ENCODE measurements around the gene LCE7A.

LCE7A gene, protein sequence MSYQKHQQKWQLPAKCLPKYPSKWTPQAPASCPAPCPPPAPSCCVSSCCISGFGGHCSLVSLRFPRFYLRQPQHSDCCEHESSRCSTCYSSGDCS

DNA sequence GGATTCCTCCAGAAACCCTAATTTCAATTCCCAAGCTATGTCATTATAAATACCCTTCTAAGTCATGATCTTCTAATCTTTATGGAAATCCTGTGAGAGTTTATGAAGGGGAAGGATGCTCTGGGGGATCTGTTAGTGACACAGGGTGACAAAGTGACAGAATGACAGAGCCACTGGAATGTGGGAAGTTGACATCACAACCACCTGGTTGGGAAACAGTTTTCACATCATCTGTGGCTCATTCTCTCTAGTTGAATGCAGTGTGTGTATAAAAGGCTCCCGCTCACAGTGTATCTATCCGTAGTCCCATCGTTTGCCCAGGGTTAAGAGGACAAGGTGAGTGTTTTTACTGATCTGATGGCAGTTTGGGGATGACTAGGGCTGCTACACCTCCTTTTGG lies at the start of gene LCE7A:
Gene LCE7A (plus strand): TSS at position 301 of the 400 bp plus-strand sequence. CDS start 702 bp downstream, outside the sequence.
- no peak for DNase-seq (ENCODE audit: low read depth in 2 of 2)

DNA sequence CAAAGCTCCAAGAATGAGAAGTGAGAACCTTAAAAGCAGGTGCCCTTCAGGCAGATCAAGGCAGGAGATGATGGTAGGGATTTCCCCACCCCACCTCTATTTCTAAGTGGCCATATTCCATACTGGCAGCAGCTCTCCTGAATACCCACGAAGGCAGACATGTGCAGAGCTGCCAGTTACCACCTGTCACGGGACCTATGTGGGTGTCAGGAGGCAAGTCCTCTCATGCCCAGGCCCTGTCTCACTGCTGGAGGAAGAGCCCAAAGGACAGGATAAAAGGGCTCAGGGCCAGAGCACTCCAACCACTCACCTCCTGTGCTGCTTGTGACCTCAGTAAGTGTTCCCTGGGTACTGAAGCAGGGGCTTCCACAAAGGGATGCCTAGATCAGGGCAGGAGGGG lies 48.7 kb upstream of the LCE7A start:
- no peak for DNase-seq (ENCODE audit: low read depth in 2 of 2)

DNA sequence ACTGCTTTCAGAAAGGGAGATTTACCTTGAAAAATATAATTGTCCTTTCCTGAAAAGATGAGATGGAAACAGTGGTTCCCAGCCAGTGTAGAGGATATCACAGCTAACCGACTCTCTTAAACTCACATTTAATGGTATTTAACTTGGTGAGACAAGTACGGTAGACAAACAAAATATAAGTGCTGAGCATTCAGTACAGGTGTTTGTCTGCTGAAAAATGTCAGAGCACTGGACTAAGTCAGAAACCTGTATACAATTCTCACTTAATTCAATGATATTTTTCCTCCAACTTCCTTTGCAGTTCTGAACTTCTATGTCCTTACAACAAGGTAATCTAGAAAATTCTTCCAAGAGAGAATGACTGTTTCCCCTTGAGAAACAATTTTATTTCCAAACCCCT lies 48.1 kb upstream of the LCE7A start, which contains the start of gene LCE1B:
Gene LCE1B (plus strand): TSS at position 301 of the 400 bp plus-strand sequence. CDS start 476 bp downstream, outside the sequence.
- DNase-seq (ENCODE audit: low read depth in 2 of 2): no peak

DNA sequence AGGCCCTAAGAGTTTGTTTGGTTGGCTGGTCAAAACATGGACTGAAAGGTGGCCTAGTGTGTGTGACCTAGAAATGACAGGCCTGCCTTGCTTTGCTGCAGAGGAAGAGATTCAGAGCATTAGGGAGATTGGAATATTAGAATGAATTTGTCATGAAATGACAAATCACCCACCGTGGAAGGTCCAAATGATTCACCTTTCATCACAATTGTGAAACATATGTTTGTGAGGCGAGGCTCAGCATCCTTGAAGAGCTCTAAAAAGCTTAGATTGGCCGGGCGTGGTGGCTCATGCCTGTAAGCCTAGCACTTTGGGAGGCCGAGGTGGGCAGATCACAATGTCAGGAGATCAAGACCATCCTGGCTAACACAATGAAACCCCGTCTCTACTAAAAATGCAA lies 42.5 kb upstream of the LCE7A start:
- no peak for DNase-seq (ENCODE audit: low read depth in 2 of 2)

DNA sequence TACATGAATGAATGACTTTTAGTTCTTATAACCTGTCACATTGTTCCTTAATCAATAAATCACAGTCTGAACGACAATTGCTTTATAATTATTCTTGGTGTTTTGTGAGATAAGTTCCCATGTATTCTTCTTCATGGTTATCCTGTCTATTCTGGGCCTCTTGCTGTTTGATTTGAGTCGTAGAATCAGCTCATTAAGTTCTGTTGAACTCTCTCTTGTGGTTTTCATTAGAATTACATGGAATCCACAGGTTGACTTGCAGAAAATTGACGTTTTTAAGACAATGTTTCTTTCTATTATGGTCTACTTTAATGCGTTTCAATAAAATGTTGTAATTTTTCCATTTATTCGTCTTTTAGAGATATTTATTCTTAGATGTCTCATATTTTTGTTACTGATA lies 36.5 kb upstream of the LCE7A start:
- DNase-seq (ENCODE audit: low read depth in 2 of 2): no peak

DNA sequence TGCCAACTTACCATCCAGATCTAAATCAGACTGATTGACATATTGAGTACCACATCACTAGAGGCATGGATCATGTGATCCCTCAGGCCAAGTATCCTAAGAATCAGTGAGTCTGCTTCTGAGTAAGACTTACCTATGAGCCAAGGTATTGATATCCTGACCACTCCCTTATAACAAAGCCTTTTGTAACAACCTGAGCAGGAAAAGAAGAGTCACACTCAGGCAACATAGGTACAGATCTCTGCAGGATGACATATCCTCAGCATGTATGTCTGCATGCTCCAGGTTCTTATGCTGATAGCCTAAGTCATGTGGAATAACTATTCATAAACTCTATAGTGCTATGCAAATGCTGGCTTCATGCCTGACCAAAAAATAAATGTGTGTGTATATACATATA lies 34.8 kb upstream of the LCE7A start:
- DNase-seq (ENCODE audit: low read depth in 2 of 2): no peak

DNA sequence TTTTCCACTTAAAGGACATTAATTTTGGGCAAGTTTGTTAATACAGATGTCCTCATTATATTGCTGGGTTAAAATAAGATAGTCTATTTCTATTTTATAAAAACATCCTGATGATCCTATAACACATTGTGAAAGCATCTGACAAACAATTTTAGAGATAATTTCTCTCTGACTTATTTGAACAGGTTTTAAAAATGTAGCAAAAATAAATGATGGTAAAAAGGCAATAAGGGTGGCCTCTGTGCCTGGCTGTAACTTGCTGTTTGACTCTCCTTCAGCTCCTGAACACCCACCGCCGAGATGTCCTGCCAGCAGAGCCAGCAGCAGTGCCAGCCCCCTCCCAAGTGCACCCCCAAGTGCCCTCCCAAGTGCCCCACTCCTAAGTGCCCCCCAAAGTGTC lies 32.6 kb upstream of the LCE7A start, which contains the start of gene LCE1A:
Gene LCE1A (plus strand): TSS at position 301 of the 400 bp plus-strand sequence. CDS start 0 bp downstream, at position 301.
- no peak for DNase-seq (ENCODE audit: low read depth in 2 of 2)

DNA sequence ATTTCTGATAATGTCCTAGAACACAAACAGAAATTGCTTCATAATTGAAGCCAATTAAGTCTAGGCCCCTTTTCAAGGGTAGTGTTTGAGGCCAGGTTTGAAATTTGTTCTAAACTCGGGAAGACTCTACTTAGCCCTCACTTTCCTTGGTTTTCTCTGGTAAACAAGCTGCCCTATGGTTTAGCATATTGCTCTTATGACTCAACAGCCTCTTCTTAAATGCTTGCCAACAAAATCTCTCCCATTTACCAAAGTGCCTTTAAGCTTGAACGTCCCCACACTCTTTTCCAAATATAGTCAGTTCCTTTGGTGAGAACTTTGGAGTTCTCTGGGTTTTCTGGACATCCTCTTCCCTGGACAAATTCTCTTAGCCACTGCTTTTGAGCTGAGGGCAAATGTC lies 22.9 kb upstream of the LCE7A start:
- DNase-seq (ENCODE audit: low read depth in 2 of 2): no peak

DNA sequence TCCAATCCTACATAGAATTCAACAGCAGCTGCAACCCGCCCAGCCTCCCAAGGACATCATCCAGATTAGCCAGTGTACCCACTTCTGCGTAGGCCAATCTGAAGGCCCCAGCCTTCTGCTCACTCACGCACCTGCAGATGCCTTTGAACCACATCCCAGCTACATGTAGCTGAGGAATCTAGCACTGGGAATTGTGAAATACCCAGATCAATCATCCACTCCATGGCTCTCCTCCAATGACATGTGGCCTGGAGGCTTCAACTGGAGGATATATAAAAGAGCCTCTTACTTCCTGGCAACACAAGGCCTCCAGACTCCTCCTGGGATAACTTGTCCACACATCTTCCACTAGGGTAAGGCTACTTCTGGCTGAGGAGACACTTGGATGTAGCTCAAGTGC lies 17.2 kb upstream of the LCE7A start, which contains the start of gene LCE6A:
Gene LCE6A (plus strand): TSS at position 301 of the 400 bp plus-strand sequence. CDS start 665 bp downstream, outside the sequence.
- no peak for DNase-seq (ENCODE audit: low read depth in 2 of 2)

DNA sequence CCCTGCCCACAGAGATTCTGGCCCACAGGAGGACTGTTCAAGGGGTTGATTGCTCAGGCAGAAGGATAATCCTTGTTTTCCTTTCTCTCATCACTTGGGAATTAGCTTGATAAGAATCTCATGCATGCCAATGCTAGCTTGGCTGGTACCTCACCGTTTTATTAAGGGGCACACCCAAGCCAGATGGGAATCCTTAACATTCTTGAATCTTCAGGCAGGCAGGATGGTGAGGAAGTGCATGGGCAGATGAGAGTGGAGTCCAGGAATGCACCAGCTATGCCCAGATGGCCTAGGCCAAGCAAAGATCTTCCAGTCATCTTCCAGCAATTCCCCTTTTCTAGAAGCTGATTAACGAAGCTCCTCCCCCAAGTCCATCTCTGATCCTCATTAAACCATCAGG lies 4.1 kb upstream of the LCE7A start:
- DNase-seq (ENCODE audit: low read depth in 2 of 2): no peak

DNA sequence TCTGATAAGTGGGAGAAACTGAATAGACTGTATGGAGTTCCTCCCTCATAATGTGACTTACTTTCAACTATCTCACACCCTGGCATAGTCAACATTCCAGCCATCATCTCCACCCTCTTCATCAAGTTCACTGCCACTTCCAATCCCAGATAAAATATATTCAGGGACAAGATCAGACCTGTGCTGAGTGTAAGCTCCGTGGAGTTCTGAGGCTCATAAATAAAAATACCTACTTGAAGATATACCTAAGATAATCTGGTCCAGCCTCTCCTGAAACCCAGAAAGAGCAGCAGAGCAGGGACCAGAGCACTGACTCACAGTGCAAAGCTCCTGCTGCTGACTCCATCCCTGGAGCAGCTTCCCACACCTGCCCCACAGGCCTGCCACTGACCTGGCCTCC lies 1.7 kb upstream of the LCE7A start:
- DNase-seq (ENCODE audit: low read depth in 2 of 2): no peak

DNA sequence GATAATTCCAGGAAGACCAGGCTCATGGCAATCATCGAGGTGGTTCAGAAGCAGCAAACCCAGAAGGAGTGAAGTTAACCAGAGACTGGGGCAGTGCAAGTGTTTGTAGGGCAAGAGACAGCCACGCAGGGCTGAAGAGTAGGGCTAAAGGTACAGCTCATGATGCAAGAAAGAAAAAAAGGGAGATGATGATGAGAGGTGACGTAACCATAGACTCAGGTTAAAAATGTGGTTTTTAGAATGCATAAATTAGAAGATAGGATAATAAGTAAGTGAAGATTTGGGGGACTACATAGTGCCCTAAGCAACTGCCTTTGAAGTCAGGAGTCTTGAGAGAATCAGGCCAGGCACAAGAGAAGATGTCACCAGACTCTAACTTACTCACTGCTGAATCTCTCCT lies 333 bp downstream of the LCE7A start:
- DNase-seq (ENCODE audit: low read depth in 2 of 2): no peak

DNA sequence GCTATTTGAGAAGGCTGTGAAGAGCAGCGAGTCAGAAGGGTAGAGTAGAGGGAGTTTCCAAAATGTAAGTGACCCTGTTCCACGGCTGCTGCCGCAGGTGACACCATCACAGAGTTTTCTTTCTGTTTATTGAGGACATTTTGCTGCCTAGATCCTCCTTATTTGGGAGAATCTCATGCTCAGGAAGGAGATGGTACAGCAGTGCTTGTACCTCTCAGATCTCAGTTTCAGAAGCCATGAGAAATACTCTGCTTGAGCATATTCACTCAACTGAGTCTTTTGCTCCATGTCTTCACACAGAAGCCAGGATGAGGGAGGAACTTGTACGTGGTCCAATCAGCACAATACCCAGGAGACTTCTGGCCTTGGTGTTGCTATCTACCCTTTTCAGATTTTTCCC lies 1.6 kb downstream of the LCE7A start:
- no peak for DNase-seq (ENCODE audit: low read depth in 2 of 2)

DNA sequence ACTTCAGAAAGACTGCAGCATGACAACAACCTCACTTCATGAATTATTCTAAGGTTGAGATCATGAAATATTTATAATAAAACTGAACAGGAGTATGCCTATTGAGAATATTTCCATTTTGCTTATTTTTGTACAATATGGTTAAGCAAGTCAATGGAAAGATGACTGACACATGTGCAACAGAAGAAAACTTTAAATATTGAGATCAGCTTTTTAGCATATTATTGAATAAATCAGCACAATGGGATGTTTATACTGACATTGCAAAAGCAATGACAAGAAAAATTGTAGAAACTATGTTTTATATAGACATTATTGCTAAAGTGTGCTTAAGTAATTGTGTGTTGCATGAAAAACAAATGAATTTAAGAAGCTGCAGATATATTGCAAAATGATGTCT lies 4.6 kb downstream of the LCE7A start:
- DNase-seq (ENCODE audit: low read depth in 2 of 2): no peak

DNA sequence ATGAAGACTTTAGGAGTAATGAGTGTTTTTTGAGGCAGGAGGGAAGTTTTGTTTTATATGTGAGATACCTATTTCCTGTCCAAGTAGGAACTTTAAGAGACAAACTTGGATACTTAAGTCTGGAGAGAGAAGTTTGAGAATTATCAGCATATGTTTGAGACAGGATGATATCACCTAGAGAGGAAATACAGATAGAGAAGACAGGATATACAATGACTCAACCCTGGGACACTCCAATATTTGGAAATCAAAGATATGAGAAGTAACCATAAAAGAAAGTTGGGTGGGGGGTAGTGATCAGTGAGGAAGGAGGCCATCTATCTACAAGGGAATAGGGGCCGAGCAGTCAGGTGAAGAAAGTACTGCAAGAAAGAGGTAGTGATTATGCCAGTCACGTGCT lies 6.5 kb downstream of the LCE7A start:
- DNase-seq (ENCODE audit: low read depth in 2 of 2): no peak

DNA sequence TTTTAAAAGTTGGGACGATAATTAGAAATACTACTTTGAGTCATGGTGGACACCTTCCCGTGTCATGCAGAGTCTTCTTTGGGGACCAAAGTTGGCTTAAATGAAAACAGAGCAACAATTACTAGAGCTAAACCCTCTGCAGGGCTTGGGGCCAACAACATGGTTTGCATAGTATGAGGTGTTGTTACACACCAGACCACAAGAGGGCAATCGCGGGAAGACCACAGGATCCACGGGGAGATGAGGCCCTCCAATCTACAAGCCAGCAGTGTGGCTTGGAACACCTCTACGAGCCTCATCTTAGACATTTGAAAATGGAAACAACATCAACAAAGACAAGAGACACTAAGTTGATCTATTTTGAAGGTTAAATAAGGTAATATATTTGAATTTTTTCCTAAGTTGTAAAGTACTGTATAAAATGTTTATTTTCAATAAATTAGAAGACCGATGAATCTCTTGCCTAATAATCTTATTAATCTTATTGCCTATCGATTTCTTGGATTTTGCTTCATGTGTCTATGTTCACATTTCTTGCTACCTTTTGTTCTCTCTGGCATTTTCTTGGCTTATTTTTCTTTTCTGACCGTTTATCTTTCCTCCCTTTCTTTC lies 10.1 kb downstream of the LCE7A start:
- peak; percentile 13 to 36 for DNase-seq (ENCODE audit: low read depth in 2 of 2)

DNA sequence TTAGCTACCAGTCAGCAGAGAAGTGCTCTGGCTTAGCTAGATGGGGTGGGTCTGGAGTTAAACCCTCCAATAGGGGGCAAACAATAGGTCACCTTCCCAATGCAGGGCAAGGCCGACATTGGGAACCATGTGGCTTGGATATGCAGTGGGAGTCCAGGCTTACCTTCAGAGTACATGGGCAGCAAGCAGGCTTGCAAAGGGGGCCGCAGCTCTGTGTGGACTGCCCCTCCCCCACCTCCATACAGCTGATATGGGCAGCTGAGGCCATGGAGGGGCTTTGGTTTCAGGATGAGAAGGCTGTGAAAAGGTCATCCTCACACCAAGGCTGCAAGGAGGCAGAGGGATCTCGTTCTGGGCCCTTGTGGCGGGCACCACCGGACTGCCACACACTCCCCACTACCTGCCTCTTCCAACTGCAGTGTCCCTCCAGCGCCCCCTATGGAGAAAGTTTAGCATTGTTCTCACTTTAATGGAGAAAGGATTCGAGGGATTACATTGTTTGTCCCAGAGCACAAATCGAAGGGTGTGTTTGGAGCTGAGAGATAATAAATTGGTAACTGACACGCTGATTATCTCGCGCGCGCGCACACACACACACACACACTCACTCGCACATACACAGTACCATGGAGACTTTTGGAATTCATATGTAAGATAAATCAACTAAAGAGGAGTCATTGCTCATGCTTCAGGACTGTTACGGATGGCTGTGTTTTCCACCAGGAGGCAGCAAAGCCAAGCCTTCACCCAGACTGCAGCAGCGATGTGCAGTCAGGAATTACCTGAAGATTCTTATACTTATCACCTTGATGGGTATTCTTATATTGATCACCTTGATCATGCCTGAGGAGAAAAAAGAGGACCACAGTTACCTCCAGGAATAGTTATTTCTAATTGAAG lies 11.3 kb downstream of the LCE7A start:
- DNase-seq (ENCODE audit: low read depth in 2 of 2): no peak

DNA sequence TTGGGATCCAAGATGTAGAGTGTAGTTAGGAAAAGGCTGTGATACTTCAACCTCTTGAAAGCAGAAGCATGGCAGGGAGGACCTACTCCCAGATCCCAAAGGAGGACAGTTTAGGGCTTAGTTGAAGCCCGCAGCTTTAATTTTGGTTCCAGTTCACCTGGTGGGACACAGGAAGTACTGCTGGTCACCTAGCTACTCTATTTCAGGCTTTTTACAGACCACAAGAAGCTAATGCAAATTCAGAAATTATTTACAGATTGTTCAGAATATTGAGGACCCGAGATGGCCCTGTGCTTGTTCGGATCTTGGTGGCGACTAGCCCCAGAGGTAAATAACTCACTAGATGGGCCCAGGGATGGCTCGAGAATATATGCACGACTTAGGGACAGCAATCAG lies 11.9 kb downstream of the LCE7A start:
- no peak for DNase-seq (ENCODE audit: low read depth in 2 of 2)

DNA sequence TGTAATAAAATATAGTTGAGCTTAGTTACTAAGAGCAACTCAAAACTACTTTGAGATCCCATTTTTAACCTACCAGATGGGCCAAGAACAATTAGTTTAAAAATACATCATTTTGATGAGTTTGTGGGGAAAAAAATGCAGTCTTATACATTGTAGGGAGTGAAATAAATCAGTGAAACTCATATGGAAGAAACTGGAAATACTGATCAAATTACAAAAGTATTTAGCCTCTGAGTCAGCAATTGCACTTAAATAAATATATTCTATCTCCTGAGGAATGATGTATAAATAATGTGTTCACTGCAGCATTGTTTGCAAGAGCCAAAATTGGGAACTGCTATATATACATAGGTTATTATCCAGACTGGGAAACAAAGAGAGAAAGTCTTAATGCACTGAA lies 13.7 kb downstream of the LCE7A start:
- no peak for DNase-seq (ENCODE audit: low read depth in 2 of 2)

DNA sequence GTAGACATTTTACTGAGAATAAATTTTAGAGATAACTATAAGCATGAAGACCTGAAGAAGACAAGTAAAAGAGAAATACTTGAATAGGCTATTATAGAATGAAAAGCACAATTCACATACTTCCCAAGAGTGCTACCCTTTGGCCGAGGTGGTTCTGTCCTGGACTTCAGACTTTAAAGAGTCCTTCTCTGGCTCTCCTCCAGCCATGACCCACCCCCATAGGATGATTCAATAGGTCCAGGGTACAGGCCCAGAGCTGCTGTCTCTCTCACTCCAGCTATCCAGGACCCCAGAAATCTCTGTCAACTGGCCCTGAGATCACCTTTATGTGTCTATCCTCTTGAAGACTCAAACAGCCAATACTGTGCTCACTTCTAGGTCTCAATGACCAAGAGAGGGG lies 17.0 kb downstream of the LCE7A start:
- no peak for DNase-seq (ENCODE audit: low read depth in 2 of 2)

DNA sequence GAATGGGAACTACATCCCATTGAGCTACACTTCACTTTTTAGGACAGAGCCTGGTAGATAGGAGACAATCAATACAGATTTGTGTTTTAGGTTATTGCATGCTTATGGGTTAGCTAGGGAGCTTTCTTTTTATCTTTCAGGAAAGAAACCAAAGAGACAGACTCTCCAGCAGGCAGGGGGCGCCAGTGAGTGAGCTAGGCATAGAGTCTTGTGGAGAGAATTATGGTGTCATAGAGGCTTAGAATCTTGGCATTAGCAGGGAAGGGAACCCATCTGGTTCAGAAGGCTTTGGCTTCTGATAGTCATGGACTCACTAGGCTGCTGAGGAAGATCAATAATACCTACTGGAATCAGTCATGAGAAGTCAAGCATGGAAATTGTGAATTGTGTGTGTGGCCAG lies 18.2 kb downstream of the LCE7A start, which contains the start of gene SMCP:
Gene SMCP (plus strand): TSS at position 281 of the 400 bp plus-strand sequence. CDS start 6,101 bp downstream, outside the sequence.
- no peak for DNase-seq (ENCODE audit: low read depth in 2 of 2)

DNA sequence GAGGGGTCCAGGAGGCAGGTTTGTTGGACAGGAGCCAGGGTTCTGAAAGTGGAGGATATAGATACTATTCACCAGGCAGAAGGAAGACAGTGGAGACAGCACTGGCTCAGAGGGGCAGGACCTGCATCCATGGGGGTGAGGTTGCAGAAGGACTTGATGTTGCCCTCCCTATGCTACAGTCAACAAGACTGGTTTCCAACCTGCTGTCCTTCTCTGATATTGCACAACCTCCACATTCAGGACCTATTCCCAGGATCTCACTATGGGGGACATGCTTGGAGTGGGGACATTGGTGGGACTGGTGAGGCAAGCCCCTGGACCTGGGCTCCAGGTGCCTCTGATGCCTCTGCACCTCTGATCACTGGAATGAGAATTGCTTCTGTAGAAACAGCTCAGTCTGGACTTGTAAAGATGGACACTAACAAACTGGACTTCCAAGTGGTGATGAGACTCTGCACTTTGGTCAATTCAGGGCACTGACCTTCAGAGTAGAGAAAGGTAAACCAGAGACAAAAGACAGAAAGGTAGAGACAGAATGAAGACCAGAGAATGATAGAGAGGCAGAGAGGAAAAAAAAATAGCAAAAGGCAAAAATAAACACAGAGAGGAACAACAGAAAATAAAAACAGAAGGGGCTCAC lies 19.9 kb downstream of the LCE7A start:
- DNase-seq (ENCODE audit: low read depth in 2 of 2): no peak
